Right lobe of liver (tissue), 4 donors: ENCODE measurements around the gene CPNE1.

Experiments used
- POLR2A ChIP-seq: fragments of 450-650 bp; IDR thresholded peaks from one replicate; pipeline ENCODE4 v1.6.1; 2017; ENCODE audit warnings: antibody characterized with exemption, mild to moderate bottlenecking
- TF ChIP-seq, protein P1 (sequence below), 4 donors: fragments of 200-600 bp in 3 of 4; fragments of 450-650 bp in 1 of 4; IDR thresholded peaks; one replicate each; pipeline versions ENCODE4 v1.5.1 to v1.8.0; 2016 to 2022; ENCODE audit warnings: antibody characterized with exemption in 4 of 4, mild to moderate bottlenecking in 2 of 4
- donor health status: DM: no; HTN: no; CAD: no.
- donor health status: DM: no; HTN: no; CAD: no.
- donor health status: DM: no; HTN: yes; CAD: no.

DNA sequence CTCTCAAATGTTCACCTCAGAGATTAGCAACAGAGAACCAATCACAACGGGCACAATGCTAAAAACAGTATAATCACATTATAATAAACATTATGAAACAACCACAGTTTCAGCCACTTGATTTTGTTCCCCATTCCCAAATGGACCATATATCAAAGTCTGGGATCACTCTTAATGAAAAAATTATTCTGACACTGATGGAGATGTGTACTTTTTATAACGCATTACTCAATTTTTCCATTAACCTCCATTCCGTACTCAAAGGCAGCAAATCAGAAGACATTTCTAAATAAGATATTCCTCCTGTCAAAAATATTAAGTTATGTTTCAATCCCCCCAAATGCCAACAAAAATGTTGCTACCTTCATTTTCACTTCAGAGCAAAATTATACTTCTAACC, 2.8 kb downstream of the CPNE1 start:
- TF ChIP-seq, protein P1, sequence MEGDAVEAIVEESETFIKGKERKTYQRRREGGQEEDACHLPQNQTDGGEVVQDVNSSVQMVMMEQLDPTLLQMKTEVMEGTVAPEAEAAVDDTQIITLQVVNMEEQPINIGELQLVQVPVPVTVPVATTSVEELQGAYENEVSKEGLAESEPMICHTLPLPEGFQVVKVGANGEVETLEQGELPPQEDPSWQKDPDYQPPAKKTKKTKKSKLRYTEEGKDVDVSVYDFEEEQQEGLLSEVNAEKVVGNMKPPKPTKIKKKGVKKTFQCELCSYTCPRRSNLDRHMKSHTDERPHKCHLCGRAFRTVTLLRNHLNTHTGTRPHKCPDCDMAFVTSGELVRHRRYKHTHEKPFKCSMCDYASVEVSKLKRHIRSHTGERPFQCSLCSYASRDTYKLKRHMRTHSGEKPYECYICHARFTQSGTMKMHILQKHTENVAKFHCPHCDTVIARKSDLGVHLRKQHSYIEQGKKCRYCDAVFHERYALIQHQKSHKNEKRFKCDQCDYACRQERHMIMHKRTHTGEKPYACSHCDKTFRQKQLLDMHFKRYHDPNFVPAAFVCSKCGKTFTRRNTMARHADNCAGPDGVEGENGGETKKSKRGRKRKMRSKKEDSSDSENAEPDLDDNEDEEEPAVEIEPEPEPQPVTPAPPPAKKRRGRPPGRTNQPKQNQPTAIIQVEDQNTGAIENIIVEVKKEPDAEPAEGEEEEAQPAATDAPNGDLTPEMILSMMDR (IDR thresholded peaks at IDR 0.05) = no peak
- TF ChIP-seq POLR2A = no peak
